Parathyroid adenoma (tissue), 2 donors: ENCODE results near the gene FSD1L.

ENCODE experiments used
- H2AFZ ChIP-seq: fragments of 300-600 bp; sonication (generic); one replicate; pipeline ENCODE4 v1.7.0; 2017; ENCODE audit warnings: antibody characterized with exemption, mild to moderate bottlenecking
- H3K27ac ChIP-seq: fragments of 300-600 bp; sonication (generic); one replicate; pipeline ENCODE4 v1.7.0; 2017
- H3K27me3 ChIP-seq: fragments of 300-600 bp; sonication (generic); one replicate; pipeline ENCODE4 v1.7.0; 2017; ENCODE audit warnings: low read length; ENCODE audit not compliant: control insufficient read depth, insufficient read depth
- H3K36me3 ChIP-seq: fragments of 300-600 bp; sonication (generic); one replicate; pipeline ENCODE4 v1.7.0; 2017; ENCODE audit warnings: low read length; ENCODE audit not compliant: control insufficient read depth, insufficient read depth
- H3K4me1 ChIP-seq: fragments of 300-600 bp; sonication (generic); one replicate; pipeline ENCODE4 v1.7.0; 2017; ENCODE audit warnings: control low read depth
- H3K4me2 ChIP-seq: fragments of 300-600 bp; sonication (generic); one replicate; pipeline ENCODE4 v1.7.0; 2017; ENCODE audit warnings: low read length
- H3K4me3 ChIP-seq: fragments of 300-600 bp; sonication (generic); one replicate; pipeline ENCODE4 v1.7.0; 2017; ENCODE audit warnings: low read depth, low read length
- H3K79me2 ChIP-seq: fragments of 300-600 bp; sonication (generic); one replicate; pipeline ENCODE4 v1.7.0; 2017; ENCODE audit warnings: control low read depth
- H3K9ac ChIP-seq: fragments of 300-600 bp; sonication (generic); one replicate; pipeline ENCODE4 v1.7.0; 2017; ENCODE audit warnings: mild to moderate bottlenecking
- H3K9me3 ChIP-seq: fragments of 300-600 bp; sonication (generic); one replicate; pipeline ENCODE4 v1.7.0; 2017; ENCODE audit warnings: low read length; ENCODE audit not compliant: control insufficient read depth
- TF ChIP-seq, protein P1 (sequence below): fragments of 300-600 bp; sonication (generic); IDR thresholded peaks from one replicate; pipeline ENCODE4 v1.7.0; 2017; ENCODE audit warnings: antibody characterized with exemption, mild to moderate bottlenecking
- donor health status: primary hyperparathyroidism.

FSD1L gene

DNA sequence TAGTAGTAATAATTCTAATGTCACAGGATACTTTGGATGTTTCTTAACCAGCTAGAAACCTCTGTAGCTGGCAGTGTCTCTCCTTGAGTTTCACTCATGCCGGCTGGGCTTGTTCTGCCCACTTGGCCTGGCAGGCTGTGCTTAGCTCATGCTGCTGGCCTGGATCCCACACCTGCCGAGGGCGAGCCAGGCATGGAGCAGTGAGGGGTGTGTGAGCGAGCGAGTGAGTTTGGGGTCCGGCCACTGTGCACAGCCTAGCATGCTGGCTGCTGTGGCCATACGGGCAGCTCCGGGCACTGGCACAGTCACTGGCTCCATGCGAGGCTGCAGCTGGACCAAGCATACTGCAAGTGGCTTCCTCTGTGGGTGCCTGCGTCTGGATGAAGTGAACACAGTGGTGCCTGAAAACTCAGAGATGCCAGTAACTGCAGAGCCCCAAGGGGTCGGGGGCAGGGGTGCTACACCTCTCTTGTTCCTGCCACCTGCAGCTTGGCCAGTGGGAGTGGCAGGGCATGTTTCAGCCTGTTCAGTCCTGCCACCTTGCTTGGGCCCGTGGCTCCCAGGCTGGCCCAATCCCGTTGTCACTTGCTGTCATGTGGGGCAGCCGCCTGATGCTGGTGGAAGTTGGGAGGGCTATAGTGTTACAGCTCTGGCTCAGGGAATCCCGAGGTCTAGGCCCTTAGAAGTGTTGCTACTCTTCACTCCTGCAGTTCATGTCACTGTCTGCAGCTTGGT is 9.9 kb downstream of the FSD1L start:
- TF ChIP-seq, protein P1, sequence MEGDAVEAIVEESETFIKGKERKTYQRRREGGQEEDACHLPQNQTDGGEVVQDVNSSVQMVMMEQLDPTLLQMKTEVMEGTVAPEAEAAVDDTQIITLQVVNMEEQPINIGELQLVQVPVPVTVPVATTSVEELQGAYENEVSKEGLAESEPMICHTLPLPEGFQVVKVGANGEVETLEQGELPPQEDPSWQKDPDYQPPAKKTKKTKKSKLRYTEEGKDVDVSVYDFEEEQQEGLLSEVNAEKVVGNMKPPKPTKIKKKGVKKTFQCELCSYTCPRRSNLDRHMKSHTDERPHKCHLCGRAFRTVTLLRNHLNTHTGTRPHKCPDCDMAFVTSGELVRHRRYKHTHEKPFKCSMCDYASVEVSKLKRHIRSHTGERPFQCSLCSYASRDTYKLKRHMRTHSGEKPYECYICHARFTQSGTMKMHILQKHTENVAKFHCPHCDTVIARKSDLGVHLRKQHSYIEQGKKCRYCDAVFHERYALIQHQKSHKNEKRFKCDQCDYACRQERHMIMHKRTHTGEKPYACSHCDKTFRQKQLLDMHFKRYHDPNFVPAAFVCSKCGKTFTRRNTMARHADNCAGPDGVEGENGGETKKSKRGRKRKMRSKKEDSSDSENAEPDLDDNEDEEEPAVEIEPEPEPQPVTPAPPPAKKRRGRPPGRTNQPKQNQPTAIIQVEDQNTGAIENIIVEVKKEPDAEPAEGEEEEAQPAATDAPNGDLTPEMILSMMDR = no peak
- Histone ChIP-seq H3K27me3 (no peaks in the 10 kb centered on the region), H3K36me3 (no peaks in the 10 kb centered on the region), H2AFZ (peak overlapping the region; percentile 15), H3K9ac (no peak overlapping the region), H3K4me2 (no peak overlapping the region), H3K9me3 (no peaks in the 10 kb centered on the region), H3K27ac (no peak overlapping the region), H3K4me1 (peaks cover 3% of the 10 kb centered on the region), H3K4me3 (no peak overlapping the region), H3K79me2 (peaks cover under 1% of the 10 kb centered on the region)

DNA sequence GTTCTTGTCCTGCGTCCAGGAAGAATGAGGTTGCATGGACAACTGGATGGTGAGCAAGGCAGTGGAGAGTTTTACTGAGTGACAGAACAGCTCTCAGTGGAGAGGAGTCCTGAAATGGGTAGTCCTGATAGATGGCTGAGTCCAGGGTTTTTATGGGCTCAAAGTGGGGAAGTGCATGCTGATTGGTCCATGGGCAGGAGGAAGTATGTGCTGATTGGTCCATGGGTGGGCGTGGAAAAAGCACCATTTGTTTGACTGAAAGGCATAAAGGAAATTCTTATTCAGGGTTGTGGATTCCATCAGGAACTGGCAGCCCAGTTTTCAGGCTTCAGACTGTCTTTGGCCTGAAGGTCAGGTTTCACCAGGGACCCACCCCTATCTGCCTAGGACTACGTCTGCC is 10.6 kb downstream of the FSD1L start:
- Histone ChIP-seq H3K27me3 (no peaks in the 10 kb centered on the region), H2AFZ (no peak overlapping the region), H3K9ac (no peak overlapping the region), H3K27ac (no peak overlapping the region), H3K9me3 (no peaks in the 10 kb centered on the region), H3K79me2 (no peaks in the 10 kb centered on the region), H3K4me2 (no peak overlapping the region), H3K36me3 (no peaks in the 10 kb centered on the region), H3K4me1 (peaks cover 3% of the 10 kb centered on the region), H3K4me3 (no peak overlapping the region)
- TF ChIP-seq, protein P1 = no peak

DNA sequence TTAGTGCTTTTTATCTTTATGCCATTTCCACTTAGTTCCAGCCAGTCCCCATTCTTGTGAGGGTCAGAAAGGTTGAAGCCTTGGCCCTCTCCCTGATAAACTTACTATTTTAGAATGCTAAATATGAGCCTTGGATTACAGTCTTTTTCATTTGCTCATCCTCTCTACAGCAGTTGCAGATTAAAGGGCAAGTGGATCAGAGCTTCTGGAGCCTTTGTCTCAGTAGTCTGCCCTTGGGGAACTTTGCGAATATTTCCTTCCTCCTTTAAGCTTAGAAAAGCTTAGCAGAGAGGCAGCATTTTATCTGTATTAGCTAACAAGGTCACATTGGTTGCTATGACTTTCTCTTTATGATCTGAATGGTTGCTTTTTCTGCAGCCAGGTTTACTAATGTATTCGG is 11.5 kb downstream of the FSD1L start:
- no peak overlapping the region for H2AFZ ChIP-seq
- H3K27ac ChIP-seq = no peak overlapping the region
- no peak overlapping the region for H3K4me3 ChIP-seq
- TF ChIP-seq, protein P1 = no peak
- H3K36me3 ChIP-seq = no peaks in the 10 kb centered on the region
- no peaks in the 10 kb centered on the region for H3K9me3 ChIP-seq
- no peaks in the 10 kb centered on the region for H3K27me3 ChIP-seq
- no peak overlapping the region for H3K4me2 ChIP-seq
- H3K9ac ChIP-seq = no peak overlapping the region
- no peaks in the 10 kb centered on the region for H3K79me2 ChIP-seq
- peaks cover 3% of the 10 kb centered on the region for H3K4me1 ChIP-seq

DNA sequence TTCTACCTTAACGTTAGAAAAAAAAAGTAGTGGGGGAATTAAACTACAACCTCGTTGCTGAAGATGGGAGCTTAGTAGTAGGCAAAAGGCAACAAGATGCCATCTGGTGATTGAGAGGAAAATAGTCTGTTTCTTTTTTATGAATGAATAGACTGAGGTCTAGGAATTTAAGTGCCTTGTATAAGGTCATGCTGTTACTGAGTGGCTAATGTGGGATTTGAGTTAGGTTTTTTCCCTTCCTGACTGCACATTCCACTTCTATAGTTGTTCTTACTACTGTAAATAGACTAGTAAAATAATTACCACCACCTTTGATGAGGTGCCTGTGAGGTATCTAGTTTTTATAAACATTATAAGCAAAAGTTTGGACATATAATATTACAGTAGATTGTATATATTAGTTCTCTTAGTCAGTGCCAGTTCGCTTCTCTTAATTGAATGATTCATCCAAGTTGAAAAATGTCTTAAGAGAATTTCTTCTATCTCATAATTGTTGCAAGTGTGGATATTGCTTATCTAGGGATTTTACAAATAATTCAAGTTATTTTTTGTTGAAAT is 19.1 kb downstream of the FSD1L start:
- no peaks in the 10 kb centered on the region for H3K9me3 ChIP-seq
- no peak overlapping the region for H3K27ac ChIP-seq
- no peak overlapping the region for H3K9ac ChIP-seq
- TF ChIP-seq, protein P1 = no peak
- no peaks in the 10 kb centered on the region for H3K4me1 ChIP-seq
- H3K27me3 ChIP-seq = no peaks in the 10 kb centered on the region
- no peak overlapping the region for H3K4me3 ChIP-seq
- no peaks in the 10 kb centered on the region for H3K79me2 ChIP-seq
- no peak overlapping the region for H2AFZ ChIP-seq
- no peaks in the 10 kb centered on the region for H3K36me3 ChIP-seq
- no peak overlapping the region for H3K4me2 ChIP-seq

DNA sequence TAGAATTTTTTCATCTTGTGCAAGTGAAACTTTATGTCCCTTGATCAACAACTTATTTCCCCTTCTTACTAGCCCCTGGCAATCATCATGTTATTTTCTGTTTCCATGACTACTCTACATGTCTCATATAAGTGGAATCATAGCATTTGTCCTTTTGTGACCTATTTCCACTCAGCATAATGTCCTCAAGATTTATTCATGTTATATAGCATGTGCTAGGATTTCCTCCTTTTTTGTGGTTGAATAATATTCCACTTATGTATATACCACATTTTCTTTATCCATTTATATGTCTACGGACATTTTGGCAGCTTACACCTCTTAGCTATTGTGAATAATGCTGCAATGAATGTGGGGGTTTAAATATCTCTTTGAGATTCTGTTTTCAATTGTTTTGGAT is 21.0 kb downstream of the FSD1L start:
- Histone ChIP-seq H3K79me2 (no peaks in the 10 kb centered on the region), H3K9ac (no peak overlapping the region), H3K36me3 (no peaks in the 10 kb centered on the region), H3K4me1 (no peaks in the 10 kb centered on the region), H3K9me3 (no peaks in the 10 kb centered on the region), H3K4me3 (no peak overlapping the region), H3K4me2 (no peak overlapping the region), H2AFZ (no peak overlapping the region), H3K27ac (no peak overlapping the region), H3K27me3 (no peaks in the 10 kb centered on the region)
- TF ChIP-seq, protein P1 = no peak
